Activated naive CD4-positive, alpha-beta T cell treated with Interleukin-2 at 50 U/mL for 16 hours (primary cell): ENCODE results near the gene STAT1.
"Not testable (repeated sequence)": the region's sequence is repeated elsewhere in the genome, so short reads cannot be mapped to it uniquely, and the experiment has no call there.

Experiments used
- DNase-seq: peaks from one replicate; pipeline ENCODE4 v3.0.0-alpha.2; 2020

STAT1 gene

DNA sequence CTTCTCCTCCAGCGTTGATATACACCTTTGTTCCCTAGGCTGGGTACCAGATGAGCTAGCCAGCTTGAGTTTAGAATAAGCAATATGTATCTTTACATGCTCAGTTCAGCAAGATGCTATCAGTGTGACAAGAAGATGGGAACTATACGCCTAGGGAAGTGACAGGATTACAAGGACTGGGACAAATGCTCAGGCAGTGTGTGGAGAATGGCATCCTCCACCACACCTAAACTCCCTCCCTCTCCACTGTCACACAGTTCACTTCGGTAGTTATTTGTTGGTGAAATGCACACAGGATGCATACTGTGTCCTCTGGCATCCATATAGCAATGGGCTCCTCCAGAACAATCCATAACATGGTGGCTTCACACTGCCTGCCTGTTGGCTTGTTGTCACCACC, 7.7 kb downstream of the STAT1 start:
- DNase-seq, result no peak

GRCh38 chr2:191003405-191004309, 10.3 kb downstream of the STAT1 start:
- DNase-seq, result no peak

- DNase-seq, result no peak
These were observed 12.3 kb downstream of the STAT1 start for GRCh38 chr2:191001624-191002023.

DNA sequence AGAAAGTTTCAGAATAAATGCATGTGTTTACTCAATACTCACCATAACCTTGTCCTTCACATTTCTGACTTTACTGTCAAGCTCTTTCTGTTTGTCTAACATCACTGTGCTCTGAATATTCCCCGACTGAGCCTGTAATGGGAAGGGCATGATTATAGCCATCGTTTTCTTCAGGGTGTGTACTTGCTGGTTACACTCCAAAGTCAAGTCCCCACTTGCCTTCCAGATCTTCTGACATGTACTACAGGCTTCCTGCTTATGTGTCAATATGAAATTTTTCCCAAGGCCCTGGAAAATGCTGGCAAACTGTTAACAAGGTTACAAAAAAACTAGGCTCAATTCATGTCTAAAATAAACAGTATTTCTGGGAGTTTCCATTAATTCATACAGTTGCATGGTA, 12.9 kb downstream of the STAT1 start:
- DNase-seq, result no peak

DNA sequence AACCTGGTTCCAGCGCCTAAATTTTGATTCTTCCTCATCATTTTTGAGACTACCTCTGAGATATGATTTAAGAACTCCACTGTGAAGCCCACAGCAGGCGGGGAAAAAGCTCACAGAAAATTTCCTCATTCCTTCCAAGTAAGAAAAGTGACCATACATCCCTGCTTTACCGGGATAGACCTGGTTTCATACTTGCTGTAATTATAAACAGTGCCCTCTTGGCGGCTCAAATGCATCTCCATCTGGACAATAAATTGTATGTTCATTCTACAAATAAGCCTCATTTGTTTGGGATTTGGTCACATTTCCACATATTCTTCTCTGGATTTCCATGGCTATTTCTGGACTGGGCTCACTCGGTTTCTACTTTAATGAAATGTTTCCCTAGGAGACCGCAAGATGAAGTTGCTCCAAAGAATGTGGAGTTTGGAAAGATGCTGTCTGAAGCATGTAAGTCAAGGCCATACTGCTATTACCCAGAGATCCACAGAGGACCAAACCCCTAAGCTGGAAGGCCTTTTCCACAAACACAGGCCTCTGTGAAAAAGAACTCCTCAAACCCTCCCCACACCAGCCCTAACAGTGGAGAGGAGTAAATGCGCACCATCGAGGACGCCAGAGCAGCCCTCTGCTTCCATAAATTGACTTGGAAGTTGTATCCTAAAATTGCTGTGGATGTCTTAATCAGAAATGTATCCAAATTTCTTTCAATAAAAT, 13.9 kb downstream of the STAT1 start:
- no peak for DNase-seq

DNA sequence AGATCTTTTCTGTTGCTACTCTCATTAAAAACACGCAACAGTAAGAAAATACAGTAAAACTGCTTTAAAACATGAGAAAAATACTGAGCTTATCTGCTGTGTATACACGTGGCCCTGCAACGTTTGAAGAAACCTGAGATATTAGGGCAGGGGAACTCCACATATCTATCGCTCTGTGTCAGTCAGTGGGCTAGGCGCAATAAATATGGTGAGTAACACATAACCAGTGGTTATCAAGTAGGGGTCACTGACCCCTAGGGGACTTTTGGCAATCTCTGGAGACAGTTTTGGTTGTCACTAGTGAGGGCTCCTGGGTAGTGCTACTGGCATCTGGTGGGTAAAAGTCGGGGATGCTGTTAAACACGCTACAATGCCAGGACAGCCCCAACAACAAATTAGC, 14.9 kb downstream of the STAT1 start:
- DNase-seq, result no peak

- no peak for DNase-seq
These were observed 16.4 kb downstream of the STAT1 start for GRCh38 chr2:190997526-190998113.

GRCh38 chr2:190996947-190997346, 17.0 kb downstream of the STAT1 start:
- no peak for DNase-seq

GRCh38 chr2:190996338-190996946, 17.5 kb downstream of the STAT1 start:
- DNase-seq, result peak; percentile 25

- not testable (repeated sequence) for DNase-seq
These were observed 18.7 kb downstream of the STAT1 start for GRCh38 chr2:190995315-190995714.

DNA sequence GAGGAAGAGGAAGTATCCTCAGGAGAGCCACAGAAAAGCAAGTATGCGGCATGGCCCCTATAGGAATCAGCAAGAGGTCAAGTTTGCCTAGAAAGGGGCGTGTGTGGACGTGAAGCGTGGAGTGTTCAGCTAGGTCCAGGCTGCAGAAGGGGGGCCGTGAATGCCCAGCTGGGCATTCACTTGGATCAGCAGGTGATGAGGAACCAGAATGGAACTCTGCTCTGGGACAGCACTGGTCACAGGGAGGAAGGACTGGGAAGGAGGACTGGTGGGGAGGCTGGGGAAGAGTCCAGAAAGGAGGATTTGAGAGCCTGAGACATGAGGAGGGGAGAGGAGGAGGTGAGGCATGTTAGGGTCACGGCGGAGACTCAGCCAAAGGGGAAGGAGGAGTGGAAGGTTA, 19.8 kb downstream of the STAT1 start:
- no peak for DNase-seq

DNA sequence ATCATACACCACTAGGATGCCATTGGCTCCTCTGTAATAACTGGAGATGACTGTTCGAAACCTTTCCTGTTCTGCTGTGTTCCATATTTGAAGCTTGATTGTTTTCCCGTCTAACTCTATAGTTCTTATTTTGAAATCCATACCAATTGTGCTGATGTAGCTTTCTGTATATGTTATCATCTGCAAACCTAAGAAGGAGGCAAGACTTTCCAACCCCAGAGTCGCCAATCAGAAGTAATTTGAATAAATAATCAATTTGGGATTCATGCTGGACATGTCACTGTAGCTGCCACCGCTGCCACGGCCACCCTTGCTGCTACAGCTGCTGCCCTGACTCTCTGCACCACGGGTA, 20.7 kb downstream of the STAT1 start:
- no peak for DNase-seq

DNA sequence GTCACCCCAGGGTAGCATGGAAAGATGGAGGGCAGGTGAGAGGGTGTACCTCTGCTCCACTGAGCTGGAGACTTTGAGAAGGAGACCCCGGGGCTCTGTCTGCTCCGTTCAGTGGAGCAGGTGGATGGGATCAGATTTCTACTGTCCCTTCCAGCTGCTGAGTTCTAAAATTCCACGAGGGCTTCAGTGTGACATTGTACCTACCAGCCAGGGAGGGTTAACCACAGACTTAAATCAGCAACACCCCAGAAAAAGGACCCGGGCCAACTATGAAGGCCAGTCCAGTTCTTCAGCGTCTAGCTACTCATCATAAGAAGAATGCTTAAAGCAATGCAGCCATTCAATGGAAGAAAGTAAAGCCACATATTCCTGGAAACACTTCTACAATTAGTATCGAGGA, 23.8 kb downstream of the STAT1 start:
- no peak for DNase-seq

DNA sequence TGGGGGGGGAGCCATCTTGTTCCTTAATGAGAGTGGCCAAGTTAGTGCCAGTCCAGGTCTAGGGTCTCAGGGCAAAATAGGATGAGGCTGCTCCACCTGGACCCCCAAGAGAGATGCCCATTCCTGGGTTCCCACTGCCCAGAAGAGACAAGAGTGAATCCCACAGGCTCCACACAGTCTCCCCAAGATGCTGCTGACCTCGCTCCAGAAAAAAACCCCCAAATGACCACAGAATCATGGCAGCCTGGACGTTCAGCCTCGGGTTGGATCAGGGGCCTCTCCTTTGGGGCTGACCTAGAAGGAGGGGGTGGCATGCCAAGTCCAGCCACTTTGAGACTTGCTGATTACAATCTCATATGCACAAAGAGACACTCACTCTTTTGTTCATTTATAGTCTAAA, 25.1 kb downstream of the STAT1 start:
- no peak for DNase-seq

GRCh38 chr2:190987938-190988337, 26.0 kb downstream of the STAT1 start:
- DNase-seq, result no peak

GRCh38 chr2:190987116-190987515, 26.9 kb downstream of the STAT1 start:
- DNase-seq, result no peak

- no peak for DNase-seq
These were observed 27.6 kb downstream of the STAT1 start for GRCh38 chr2:190986221-190986953.

GRCh38 chr2:190984595-190984994, 29.4 kb downstream of the STAT1 start:
- DNase-seq, result peak; percentile 18

DNA sequence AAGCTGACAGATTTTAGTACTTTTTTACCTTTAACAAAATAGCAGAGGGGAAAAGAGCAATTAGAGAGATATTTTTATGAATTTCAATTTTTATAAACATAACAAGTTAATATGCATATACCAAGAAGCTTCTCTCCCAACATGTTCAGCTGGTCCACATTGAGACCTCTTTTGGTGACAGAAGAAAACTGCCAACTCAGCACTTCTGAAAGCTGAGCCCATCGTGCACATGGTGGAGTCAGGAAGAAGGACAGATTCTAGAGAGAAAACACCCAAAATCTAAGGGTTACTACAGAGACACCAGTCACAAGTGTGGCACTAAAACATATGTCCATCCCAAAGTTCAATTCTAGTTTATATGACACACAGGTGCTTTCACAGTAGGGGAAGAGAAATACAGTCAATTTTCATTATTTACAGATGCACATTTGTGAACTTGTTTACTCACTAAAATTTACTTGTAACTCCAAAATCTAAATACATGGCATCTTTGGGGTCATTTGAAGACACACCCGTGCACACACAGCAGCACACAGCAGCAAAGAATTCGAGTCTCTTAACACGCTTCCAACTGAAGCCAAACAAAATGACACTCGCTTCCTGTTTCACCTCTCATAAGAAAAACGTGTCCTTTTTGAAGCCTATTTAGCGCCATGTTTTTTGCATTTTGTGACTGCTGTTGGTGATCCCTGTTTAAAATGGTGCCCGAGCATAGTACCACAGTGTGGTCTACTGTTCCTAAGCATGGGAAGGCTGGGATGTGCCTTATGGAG, 31.5 kb downstream of the STAT1 start:
- no peak for DNase-seq

- DNase-seq, result no peak
These were observed 32.2 kb downstream of the STAT1 start for GRCh38 chr2:190981733-190982132.

DNA sequence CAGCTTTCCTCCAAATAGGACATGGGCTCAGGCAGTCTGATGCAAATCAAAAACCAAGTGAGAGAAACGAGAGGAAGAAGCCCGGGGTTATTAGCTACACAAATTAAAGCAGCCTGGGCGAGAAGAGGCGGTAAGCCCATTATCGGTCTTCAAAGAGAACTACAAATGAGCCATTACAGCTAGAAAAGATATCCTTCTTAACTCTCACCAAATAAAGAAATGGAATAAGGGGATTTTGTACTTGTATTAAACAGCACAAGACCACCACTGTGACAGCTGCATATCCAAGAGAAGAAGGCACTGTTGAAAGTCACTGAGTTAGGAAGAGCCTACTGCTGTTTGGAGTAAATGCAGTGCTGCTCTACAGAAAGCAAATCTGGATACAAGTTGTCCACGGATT, 32.6 kb downstream of the STAT1 start:
- DNase-seq, result no peak

DNA sequence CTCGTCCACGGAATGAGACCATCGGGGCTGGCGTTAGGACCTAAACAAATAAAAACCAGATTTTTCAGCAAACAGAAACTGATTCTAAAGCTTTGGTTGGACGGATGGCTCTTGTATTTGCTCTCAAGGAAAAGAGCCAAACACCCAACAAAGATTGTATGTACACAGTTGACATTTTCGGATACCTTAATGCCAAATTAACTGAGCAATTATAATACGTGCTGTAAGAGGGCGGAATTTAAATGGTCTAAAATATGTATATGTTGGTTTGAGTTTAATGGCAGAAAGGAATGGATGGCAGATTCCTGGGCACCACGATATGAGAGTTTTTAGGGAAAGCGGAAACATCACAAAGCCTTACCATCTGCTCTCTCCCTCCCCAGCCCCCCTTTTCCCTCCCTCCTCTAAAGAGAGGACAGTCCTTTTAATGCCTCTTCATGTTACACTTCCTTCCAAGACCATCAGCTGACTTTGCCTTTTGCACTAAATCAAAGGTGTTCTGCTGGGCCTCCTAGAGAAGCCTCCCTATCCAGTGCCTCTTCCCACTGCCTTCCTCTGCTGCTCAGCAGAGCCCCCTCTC, 33.3 kb downstream of the STAT1 start:
- no peak for DNase-seq
